Measurements from ENCODE around the gene SLC22A24.
"Not testable (repeated sequence)": the region's sequence is repeated elsewhere in the genome, so short reads cannot be mapped to it uniquely, and the experiment has no call there.

SLC22A24 gene, protein sequence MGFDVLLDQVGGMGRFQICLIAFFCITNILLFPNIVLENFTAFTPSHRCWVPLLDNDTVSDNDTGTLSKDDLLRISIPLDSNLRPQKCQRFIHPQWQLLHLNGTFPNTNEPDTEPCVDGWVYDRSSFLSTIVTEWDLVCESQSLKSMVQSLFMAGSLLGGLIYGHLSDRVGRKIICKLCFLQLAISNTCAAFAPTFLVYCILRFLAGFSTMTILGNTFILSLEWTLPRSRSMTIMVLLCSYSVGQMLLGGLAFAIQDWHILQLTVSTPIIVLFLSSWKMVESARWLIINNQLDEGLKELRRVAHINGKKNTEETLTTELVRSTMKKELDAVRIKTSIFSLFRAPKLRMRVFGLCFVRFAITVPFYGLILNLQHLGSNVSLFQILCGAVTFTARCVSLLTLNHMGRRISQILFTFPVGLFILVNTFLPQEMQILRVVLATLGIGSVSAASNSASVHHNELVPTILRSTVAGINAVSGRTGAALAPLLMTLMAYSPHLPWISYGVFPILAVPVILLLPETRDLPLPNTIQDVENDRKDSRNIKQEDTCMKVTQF

DNA sequence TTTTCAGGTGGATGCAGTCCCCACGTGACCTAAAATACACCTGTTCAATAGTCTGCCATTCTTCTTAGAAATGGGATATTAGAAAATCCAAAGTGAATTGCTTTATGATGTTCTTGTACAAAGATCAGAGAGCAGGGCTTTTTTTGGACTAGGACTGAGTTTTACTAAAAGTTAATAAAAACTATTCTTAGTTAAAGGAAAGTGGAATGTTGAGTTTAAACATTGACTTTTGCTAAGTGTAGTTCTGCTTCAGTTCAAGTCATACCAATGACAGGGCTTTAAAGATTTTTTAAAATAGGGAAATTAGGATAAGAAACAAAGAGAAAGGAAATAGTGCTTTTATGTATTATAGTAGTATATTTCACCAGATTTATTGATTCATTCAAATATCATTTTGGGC is at the start of gene SLC22A24:
TSS of gene SLC22A24 (minus strand) at position 101 of the 400 bp plus-strand sequence. CDS start 442 bp downstream, outside the sequence.
- no peak for DNase-seq

DNA sequence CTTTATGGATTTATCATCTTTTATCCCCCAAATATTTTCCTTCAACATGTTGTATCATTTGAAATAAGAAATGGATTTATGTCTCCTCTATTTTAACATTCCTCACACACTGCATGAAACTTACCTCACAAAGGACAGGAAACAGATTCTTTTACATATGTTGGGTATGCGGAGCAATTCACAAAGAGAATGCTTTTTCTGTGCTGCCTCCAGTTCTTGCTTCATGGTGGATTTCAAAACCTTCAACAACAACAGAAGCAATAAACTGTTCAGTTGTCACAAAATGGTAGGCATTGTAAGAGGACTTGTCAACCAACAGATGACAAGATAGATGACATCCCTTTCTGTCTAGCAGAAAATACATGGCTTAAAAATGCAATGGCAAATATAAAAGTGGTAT is 36.5 kb upstream of the SLC22A24 start:
- DNase-seq: no peak

- no peak for DNase-seq
Measured at GRCh38 chr11:63179432-63180041, 35.5 kb upstream of the SLC22A24 start.

DNA sequence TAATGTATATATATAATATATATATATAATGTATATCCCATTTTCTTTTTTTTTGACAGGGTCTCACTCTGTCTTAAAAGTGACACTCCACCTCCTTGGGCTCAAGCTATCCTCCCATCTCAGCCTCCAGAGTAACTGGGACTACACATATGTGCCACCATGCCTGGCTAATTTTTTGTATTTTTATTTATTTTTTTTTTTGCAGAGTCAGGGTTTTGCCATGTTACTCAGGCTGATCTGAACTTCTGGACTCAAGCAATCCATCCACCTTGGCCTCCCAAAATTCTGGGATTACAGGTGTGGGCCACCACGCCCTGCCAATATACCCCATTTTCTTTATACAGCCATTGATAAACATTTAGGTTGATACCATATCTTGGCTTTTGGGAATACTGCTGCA is 33.9 kb upstream of the SLC22A24 start:
- DNase-seq: no peak

DNA sequence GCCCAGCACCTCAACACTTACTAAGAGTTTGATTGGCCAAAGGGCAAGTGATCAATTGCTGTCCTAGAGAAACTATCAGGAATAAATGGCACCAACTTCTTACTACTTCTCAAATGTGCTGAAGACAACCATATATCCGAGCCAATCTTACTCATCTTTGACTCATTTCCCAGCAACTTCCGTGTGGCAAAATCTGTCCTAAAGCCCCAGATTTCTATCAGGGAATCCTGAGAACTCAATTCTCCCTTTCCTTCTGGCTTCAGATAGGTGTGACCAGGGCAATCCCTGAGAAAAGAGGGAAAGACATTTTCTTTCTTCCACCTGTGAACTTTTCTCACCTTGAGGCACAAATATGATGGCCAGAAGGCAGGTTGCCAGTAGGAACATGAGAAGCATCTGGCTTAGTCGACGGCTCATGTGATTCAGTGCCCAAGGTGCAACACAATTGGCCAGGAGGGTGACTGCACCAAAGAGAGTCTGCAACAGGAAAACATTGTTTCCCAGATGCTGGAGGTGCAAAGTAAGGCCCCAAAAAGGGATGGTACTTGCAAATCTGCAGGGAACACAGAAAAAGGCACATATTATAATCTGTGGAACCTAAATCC is 21.8 kb upstream of the SLC22A24 start:
- DNase-seq: no peak

DNA sequence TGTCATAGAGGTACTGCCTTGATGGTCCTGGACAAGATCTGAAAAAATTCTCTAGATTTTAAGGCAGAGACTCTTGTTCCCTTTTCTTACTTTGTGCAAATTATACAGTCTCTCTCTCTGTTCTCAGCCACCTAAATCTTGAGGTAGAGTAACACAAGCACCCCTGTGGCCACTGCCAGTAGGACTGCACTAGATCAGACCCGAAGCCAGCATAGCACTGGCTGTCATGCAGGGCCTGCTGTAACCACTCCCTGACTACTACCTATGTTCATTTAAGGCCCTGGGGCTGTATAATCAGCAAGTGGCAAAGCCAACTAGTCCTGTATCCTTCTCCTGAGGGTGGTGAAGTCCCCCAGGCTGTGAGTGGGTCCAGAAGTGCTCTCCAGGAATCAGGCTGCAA is 11.8 kb upstream of the SLC22A24 start:
- no peak for DNase-seq

DNA sequence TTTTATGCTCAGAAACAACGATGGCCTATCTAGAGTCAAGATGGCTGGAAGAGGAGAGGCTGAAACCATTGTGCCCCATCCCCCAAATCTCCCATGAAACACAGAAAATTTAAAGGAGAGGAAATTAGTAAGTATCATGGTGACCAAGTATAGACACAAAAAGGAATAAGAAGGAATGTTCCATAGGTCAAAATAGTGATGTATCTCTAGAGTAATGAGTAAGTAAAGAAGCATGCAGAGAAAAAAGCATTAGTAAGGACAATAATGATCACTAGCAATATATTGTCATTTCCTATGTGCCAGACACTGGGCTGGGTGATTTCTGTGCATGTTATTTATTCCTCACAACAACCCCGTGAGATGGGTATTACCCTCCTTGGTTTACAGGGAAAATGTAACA is 2.6 kb upstream of the SLC22A24 start:
- DNase-seq: no peak

DNA sequence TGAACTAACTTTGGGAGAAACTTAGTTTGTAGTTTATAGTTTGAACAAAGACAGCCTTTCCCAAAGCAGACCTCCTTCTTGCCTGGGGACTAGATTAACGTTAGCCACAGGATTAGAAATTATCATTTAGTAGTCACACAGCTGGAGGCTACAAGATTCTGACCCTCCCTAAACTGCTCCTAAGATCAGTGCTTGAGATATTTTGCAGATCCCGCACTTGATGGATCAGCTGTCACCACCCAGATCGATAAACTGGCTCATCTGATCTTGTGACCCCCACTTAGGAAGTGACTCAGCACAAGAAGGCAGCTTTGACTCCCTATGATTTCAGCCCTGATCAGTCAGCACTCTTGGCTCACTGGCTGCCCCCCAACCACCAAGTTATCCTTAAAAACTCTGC is 1.6 kb downstream of the SLC22A24 start:
- no peak for DNase-seq

DNA sequence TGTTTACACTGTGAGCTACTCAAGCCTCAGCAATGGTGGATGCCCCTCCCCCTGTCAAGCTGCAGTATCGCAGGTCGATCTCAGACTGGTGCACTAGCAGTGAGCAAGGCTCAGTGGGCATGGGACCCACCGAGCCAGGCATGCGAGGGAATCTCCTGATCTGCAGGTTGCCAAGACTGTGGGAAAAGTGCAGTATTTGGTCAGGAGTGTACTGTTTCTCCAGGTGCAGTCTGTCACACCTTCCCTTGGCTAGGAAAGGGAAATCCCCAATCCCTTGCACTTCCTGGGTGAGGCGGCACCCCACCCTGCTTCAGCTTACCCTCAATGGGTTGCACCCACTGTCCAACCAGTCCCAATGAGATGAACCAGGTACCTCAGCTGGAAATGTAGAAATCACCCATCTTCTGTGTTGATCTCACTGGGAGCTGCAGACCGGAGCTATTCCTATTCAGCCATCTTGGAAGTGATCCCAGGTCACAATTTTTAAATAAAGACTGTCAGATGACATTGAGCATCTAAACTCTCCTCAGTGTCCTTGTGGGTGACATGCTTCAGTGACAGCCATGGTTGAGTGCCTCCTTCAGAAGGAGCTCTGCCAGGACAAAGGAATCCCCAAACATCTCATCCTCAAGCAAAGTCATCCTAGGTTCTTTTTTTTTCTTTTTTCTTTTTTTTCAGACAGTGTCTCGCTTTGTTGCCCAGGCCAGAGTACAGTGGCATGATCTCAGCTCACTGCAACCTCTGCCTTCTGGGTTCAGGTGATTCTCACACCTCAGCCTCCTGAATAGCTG is 10.8 kb downstream of the SLC22A24 start:
- no peak for DNase-seq

GRCh38 chr11:63099555-63099954 is 44.5 kb downstream of the SLC22A24 start:
- DNase-seq: no peak

DNA sequence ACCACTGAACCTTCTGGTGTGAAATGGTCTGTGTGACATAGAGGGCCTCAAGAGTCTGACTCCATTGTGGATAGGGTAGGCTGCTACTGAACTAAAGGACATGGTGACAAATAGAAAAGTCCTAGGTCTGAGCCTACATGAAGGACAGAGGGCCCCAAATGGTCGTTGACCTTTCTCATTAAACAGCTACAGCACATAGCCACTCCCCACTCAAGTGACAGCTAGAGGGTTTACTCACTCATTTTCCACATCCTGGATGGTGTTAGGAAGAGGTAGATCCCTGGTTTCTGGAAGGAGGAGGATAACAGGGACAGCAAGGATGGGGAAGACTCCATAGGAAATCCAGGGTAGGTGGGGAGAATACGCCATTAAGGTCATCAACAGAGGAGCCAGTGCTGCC is 63.3 kb downstream of the SLC22A24 start:
- DNase-seq: no peak

- DNase-seq: not testable (repeated sequence)
Measured at GRCh38 chr11:63046203-63046602, 97.8 kb downstream of the SLC22A24 start.

DNA sequence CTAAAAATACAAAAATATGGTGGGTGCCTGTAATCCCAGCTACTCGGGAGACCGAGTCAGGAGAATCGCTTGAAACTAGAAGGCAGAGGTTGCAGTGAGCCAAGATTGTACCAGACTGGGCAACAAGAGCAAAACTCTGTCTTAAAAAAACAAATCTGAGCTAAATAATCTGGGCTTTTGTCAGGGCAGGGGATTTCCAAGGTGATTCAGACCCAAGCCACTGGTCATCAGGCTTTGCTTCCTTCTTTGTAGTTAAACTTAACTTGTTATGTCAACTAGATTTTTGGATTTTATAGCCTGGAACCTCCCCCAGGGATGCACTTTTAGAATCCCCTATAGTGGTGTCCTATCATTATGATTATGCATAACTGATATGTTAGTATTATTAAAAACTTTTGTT is 101.4 kb downstream of the SLC22A24 start:
- no peak for DNase-seq

GRCh38 chr11:63032457-63032856 is 111.6 kb downstream of the SLC22A24 start:
- DNase-seq: no peak

Measured in NCI-H510A (cell line).